Measurements from ENCODE around the gene SEL1L.
A peak's percentile ranks its signal among the peaks of the same experiment; 100 is the strongest.
"Not testable (repeated sequence)": the region's sequence is repeated elsewhere in the genome, so short reads cannot be mapped to it uniquely, and the experiment has no call there.

SEL1L gene

DNA sequence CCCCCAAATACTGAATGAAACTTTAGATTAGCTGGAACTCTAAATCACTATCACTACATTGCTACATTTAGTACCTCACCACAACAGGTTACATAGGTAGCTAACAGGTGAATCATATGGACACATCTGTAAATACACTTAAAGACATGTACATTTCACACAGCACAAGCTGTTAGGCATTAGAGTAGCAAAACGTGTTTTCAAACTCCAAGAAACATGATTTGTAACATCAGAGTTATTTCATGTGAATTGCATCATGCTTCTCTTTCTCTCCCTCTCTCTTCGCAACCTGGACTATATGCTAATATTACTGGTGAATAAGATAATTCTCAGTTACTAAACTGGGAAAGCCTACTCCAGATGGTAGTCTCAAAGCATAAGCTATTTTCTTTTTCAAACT lies 4.3 kb downstream of the SEL1L start:
- FAIRE-seq (peak; percentile 59), DNase-seq (ENCODE audit: low spot score) (no peak)

DNA sequence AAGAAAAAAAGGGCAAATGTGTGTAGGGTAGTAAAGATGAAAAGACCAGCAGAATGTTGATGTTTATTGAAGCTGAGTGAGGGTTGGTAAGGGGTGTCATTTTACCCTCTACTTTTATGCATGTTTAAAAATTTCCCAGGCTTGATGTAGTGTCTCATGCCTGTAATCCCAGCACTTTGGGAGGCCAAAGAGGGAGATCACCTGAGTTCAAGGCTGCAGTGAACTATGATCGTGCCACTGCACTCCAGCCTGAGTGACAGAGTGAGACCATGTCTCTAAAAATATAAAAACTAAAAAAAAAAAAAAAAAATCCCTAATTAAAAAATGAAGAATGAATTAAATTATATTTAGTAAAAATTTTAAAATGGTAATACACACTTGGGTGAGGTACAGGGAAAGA lies 8.5 kb downstream of the SEL1L start:
- no peak for DNase-seq (ENCODE audit: low spot score)
- FAIRE-seq: no peak

DNA sequence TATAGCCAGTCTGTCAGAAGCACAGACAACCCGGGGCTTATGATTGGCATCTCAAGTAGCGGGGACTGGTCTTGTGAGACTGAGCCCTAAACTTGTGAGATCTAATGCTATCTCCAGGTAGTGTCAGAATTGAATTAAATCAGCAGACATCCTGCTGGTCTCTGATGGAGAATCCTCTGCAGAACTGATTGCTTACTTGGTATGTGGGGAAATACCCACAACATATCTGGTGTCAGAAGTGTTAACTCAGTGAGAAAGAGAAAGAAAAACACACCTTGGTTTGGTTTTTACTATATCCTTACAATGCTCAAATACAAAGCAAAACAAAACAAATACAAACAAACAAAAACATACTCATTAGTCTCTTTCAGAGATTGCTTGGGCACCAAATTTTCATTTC lies 10.0 kb downstream of the SEL1L start:
- FAIRE-seq: no peak

DNA sequence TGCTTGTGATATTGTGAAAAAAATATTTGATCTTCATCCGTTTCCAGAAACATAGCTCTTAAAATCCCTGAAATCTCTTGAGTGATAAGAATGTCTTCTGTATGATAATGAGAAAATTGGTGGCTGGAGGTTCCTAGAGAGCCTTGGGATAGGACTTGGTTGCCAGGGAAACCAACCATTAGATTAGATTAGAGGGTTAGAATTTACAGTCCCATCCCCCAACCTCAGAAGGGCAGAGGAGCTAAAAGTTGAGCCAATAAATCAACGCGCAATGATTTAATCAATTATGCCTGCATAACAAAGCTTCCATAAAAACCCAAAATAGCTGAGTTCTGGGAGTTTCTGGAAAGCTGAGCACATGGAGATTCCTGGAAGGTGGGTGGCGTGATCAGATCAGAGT lies 10.6 kb downstream of the SEL1L start:
- no peak for FAIRE-seq

More for the DNA sequence above, 10.0 kb downstream of the SEL1L start:
- no peak for DNase-seq (ENCODE audit: low spot score)

DNA sequence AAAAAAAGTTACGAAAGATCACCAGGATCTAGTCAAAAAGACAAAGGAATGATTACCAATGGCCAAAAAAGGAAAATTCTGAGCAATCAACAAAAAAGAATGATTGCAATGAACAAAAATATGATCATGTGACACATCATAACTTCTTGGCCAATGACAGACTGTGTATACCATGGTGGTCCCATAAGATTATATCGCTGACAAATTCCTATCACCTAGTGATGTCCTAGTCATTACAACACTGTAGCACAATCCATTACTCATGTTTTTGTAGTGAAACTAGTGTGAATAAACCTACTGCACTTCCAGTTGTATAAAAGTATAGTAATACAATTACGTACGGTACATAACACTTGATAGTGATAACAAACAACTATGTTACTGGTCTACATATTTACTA lies 12.3 kb downstream of the SEL1L start:
- FAIRE-seq (no peak), DNase-seq (ENCODE audit: low spot score) (no peak)

More for the DNA sequence above, 10.6 kb downstream of the SEL1L start:
- DNase-seq (ENCODE audit: low spot score): no peak

DNA sequence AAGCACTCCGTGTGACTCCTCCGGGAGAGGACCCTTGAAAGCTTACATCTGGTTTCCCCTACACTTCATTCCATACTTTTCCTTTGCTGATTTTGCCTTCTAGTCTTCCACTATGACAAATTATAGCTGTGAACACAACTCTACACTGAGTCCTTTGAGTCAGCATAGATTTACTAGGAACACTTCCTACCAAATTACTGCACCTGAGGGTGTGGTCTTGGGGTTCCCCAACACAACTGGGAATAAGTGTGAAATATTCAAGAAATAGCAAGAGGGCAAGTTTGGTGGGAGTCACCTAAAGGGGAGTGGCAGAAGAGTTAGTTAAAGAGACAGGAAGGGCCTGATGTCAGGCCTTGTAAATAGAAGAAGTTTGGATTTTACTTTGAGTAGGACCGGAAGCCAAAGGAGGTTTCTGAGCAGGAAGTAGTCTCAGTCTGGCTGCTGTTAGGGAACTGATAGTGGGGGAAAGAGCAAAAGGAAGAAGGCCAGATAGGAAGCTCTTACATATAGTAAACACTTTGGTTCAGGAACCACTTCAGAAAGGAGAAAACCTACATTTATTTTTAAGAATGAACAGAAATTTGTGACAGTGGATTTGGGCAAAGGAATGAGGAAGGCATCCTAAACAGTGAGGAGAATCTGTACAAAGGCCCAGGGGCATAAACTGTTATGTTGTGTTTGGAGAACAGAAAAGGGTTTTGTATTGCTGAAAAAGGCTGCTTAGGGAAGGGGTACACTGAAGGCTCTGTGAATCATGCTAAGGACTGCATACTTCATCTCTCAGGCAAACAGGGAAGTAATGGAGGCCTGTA lies 14.2 kb downstream of the SEL1L start:
- DNase-seq (ENCODE audit: low spot score) (no peak), FAIRE-seq (no peak)

DNA sequence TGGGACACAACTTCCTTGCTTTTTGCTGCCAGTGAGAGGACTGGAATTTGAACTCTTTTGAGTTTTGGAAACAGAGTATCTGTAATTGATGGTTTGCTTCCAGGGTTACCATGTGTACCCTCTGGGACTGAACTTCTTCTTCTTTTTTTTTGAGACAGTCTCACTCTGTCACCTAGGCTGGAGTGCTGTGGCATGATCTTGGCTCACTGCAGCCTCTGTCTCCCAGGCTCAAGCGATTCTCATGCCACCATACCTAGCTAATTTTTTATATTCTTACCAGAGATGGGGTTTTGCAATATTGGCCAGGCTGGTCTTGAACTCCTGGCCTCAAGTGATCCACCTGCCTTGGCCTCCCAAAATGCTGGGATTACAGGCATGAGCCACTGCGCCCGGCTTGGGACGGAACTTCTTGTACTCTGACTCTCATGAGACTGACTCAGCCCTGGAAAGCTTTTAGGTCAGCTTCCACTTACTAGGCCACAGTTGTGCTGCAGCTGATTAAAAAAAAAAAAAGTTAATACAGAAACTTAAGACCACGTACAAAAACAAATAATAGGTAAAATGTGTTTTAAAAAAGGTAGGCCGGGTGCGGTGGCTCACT lies 15.8 kb downstream of the SEL1L start:
- no peak for DNase-seq (ENCODE audit: low spot score)
- no peak for FAIRE-seq

DNA sequence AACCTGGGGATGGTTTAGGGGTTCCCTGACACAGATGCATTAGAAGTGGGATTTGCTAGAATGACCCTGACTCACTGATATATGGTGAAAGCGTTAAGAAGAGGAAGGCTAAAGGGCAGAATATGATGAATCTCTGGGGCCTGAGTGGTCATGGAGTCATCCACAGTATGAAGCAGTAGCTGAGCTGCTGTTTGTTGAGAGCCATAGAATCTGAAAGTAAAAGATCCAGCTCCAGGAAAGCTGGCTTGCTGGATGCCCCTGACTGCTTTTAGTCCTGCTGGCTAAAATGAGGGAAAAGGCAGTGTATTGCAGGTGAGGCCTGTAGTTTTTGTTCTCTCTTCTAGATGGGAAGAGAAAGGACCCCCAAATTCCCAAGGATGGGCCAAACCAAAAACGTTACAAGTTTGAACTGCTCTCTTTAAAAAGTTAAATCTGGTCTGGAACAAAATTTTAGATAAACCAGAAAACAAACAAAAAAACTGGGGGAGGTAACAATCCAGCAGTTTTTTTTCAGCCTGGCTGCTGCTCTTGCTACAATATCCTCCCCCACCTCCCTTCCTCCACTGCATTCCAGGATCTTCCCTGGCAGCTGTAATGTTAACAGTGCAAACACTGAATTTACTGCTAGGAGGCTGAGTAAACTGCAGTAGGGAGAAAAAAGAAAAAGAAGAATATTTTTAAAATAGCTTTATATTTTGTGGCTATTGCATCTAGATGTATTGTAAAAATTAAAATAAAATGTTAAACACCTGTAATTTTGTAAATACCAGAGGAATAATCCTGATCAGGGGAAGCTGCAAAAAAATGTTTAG lies 16.5 kb downstream of the SEL1L start:
- DNase-seq (ENCODE audit: low spot score) (no peak), FAIRE-seq (no peak)

DNA sequence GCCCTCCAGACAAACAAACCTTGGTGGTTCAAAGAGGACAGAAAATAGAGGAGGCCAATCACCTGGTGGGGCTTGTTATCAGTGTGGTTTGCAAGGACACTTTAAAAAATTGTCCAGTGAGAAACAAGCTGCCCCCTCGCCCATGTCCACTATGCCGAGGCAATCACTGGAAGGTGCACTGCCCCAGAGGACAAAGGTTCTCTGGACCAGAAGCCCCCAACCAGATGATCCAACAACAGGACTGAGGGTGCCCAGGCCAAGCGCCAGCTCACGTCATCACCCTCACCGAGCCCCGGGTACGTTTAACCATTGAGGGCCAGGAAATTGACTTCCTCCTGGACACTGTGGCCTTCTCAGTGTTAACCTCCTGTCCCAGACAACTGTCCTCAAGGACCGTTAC lies 17.7 kb downstream of the SEL1L start:
- not testable (repeated sequence) for FAIRE-seq

DNA sequence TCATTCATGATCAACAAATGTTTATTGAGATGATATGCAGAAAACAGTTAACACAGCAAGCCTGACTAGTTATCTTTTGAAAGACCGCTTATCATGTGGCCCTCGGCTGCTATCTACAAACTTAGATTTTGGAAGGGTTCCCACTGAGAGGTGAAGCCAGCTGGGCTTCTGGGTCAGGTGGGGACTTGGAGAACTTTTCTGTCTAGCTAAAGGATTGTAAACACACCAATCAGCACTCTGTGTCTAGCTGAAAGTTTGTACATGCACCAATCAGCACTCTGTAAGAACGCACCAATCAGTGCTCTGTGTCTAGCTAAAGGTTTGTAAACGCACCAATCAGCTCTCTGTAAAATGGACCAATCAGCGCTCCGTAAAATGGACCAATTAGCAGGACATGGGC lies 20.8 kb downstream of the SEL1L start:
- not testable (repeated sequence) for FAIRE-seq; DNase-seq (ENCODE audit: low spot score)

More for the DNA sequence above, 17.7 kb downstream of the SEL1L start:
- not testable (repeated sequence) for DNase-seq (ENCODE audit: low spot score)

DNA sequence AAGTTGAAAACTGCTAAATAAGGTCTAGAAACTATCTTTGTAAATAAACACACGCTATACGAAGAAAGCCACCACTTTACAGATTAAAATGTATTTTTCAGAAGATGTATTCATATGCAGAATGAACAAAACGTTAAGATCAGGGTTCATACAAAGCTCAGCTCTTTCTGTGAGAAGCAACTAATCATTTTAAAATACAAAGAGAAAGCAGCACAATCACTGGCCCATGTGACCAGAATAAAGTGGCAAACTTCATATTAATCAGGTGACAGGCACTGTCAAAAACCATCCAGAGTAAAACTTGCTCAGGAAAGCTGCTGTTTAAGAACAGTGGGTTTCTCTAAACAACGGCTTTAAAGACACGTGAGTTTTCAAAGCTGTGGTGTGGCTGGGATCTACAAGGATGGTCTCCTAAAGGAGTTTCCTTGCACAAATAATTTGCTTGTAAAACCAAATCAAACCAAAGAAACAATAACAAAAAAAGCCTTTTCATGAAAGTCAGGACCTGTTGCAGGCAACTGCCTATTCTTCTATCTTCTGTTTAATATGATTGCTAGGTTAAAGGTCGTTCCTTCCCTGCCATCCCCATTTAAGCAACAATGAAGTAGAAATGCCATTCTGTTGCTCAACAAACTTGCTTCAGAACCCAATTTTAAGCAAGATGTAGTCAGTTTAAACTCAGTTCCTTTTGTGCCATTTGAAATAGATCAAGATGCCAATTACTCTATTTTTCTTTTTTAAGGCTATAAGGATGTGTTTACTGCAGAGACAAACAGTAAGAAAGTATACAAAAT lies 22.3 kb downstream of the SEL1L start:
- DNase-seq (ENCODE audit: low spot score) (no peak), FAIRE-seq (no peak)

DNA sequence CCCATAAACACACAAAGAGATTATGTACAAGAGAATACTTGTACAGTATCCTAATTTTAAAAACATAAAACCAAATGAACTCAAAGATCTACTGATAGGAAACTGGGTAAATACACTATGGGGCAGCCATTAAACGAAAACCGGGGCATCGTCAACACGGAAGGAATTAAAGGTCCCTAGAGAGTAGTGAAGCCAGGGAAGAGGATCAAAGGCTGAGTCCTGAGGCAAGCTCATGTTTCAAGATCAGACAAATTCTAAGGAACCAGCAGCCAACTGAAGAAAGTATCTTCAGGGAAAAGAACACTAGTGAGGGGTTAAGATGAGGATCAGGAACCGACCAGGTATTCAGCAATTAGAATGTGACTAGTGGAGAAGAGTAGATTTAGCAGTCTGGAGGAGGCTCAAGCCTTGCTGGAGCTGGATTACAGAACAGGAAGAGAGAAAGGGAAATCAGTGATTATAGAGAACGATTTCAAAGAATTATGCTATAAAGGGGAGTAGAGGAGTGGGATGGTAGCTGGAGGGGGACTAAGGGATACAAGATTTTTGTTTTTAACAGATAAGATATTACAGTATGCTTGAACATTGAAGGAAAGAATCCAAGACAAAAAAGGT lies 23.7 kb downstream of the SEL1L start:
- no peak for FAIRE-seq
- DNase-seq (ENCODE audit: low spot score): no peak

DNA sequence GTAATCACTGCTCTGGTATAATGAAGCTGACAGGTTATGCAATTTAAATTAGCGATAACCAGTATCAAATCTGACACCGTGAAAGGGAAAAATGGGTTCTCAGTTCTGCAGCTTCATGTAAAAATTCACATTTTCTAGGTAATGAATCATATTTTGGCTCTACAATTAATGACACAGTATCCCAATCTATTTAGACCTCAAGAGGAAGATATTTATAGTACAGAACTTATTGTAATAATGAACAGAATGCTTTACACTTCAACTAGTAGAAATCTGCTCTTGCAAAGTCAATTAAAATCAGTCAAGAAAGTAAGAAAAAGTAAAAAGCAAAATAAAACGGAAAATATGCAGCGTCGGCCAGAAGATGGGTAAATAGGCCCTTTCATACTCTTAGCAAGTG lies 24.3 kb downstream of the SEL1L start:
- no peak for DNase-seq (ENCODE audit: low spot score)

DNA sequence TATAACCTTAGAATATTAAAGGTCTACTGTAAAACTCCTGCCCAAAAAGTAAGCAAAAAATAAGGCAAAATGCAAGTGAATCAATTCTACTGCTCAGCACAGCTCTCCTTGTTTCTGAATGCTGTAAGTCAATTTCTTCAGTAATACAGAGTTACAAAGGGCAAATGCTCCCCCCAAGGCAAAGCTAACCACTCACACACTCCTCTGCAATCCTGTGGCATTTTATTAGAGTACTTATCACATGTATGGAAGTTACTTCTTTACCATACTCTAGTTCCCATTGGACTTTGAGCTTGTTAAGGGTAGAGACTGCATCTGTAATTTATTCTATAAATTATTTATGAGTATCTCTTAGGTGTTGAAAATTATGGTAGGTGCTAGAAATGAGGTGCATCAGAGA lies 27.2 kb downstream of the SEL1L start:
- FAIRE-seq: no peak
- DNase-seq (ENCODE audit: low spot score): no peak

More for the DNA sequence above, 24.3 kb downstream of the SEL1L start:
- FAIRE-seq: no peak

DNA sequence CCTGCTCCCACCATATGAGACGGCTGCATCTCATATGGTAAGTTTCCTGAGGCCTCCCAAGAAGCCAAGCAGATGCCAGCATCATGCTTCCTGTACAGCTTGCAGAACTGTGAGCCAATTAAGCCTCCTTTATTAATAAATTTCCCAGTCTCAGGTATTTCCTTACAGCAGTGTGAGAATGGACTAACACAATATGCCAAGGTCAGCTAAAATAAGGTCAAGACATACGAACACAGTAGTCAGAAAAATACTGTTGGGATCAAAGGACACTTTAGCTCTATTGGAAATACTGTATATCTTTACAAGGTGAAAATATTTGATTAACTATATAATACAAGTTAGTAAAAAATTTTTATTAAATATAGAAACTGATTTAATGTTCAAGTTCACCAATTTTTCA lies 28.8 kb downstream of the SEL1L start:
- FAIRE-seq (no peak), DNase-seq (ENCODE audit: low spot score) (no peak)

DNA sequence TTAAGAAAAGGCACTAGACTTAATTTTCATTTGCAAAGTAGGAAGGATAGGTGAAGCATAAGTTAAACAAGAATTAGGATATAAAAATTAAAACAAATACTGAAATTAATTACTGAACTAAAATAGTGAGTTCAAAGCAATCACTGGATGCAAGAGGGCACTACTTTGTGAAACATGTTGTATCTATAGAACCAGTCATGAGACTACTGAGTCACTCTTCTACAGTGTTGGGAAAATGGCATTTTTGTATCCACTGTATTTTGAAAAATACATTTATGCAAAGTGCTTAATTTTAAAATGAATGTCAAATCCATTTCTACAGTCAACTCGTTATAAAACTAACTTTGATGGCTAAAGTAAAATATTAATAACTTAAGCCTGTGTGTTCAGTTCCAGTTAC lies 47.9 kb downstream of the SEL1L start:
- DNase-seq (ENCODE audit: low spot score) (no peak), FAIRE-seq (no peak)

DNA sequence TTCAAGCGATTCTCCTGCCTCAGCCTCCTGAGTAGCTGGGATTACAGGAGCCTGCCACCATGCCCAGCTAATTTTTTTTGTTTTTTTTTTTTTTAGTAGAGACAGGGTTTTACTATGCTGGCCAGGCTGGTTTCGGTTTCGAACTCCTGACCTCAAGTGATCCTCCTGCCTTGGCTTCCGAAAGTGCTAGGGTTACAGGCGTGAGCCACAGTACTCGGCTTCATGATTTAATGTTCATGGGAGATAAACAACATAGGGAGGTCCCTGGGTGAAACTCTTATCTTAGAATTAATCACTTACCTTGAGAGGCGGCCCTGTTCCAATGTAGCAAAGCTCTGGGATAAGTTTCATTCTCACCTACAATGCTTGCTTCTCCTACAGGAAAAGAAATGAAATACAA lies 48.3 kb downstream of the SEL1L start:
- FAIRE-seq: no peak
- no peak for DNase-seq (ENCODE audit: low spot score)

DNA sequence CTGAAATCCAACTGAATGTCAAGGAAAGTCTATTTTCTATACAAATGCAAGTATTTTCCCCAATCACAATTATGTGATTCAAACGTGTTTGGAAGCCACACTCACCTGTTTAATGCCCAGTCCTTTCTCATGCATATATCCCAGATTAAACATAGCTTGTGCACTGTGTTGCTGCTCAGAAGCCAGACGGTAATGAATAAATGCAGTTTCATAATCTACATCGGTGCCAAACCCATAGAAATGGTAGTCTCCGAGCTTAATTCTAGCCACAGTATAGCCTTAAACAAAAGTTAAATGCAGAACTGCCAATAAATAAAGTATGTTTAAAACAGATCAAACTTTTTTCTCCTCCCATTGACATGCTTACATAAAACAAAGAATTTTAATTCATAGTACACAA lies 49.5 kb downstream of the SEL1L start:
- DNase-seq (ENCODE audit: low spot score) (no peak), FAIRE-seq (peak; percentile 65)

DNA sequence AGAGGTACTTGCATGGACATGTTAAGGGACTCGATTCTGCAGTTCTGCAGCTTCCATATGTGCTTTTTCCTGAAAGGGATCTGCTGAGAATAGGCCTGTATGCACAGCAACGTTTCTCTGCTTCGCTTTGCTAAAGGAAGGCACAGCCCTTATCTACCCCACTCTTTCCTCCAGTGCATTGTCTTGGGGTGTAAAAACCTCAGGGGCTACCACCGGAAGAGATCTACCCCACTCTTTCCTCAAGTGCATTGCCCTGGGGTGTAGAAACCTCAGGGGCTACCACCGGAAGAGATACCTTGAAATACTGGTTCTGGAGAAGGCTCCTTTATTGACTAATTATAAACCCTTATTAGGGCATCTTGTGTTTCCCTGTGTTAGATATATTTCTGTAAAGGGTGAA lies 52.9 kb downstream of the SEL1L start:
- FAIRE-seq (no peak), DNase-seq (ENCODE audit: low spot score) (no peak)

DNA sequence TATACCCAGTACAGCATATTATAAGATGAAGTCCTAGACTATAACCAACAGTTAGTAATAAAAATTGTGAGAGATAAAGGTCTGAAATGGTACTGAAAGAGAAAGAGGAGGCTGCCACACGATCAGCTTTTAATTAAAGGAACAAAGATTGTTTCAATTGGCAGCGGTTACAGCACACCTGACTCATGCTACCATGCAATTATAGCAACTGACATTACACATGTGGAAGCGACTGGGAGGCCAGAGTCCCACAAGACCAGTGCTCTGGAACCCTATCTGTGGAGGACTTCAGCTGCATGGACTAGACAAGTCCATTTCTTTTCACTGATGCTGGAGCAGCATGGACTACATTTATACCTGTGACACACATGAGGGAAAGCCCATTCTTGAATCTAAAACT lies 55.2 kb downstream of the SEL1L start:
- FAIRE-seq (no peak), DNase-seq (ENCODE audit: low spot score) (no peak)

DNA sequence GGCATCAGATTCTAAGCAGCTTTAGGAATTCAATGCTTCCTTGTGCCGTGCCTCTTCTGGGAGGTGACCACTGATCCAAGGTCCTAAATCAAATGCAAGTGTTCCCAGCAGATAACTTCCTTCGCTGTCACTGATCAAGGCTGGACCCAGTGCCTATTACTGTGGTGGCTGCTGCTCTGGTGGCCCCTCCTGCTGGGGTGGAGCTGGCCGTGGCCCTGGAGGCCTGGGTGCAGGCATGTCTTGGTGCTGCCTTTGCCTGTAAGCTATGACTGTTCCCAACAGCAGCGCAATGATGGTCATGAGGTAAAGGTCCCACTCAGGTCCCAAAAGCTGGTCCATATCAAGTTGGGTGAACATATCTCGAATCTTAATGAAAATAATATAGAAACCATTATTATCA lies 56.8 kb downstream of the SEL1L start:
- DNase-seq (ENCODE audit: low spot score) (no peak), FAIRE-seq (no peak)

Data from urothelium cell line (cell line).